HTR-8/SVneo (cell line): Measurements from ENCODE around the gene SMARCA2.

Source experiments
- DNase-seq: peaks from one replicate; pipeline ENCODE4 v3.0.0; 2011; ENCODE audit warnings: low spot score, mixed read lengths; ENCODE audit not compliant: insufficient read length
- FAIRE-seq: peaks from 2 replicates; lab custom pipeline; 2011; peaks lifted over from hg19 to GRCh38; lab: Jason Lieb, UNC

SMARCA2 gene

DNA sequence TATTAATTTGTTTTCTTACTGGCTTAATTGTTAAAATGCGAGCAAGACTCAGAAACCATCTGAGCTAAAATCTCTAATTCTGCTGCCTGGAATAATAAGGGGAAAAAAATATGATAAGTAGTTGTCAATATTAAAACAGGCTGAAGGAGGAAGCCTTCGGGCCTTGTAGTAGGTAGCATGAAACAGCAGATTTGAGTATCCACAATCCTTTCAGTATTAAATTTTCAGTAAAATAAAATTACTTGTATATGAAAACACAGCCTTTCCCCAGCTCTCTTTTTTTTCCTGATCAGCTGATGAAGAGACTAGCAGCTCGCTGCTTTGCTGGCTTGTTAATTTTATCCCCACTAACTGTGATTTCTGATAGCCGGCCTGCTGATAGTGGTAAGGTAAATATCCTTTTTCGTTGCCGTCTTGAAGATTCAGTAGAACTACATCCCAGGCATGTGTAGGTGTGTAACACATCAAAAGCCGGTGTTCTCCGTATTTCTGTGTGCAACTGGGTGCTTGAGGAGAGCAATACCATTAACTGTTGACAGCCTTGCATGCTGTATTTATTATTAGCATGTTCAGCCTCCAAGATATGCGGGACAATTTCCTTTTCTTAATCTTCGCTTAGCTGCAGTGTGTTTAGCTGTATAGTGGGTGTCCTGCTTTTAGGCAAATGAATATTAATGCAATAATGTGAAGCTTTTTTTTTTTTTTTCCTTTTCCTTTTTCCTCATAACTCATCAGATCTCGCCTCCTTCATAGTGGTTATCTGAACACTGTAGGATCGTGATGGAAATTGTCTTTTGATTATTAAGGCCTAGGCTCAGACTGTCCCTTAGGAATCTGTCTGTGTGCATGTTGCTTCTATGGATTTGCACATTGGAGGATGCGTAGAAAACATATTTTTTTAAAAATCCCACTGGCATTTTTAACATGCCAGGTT is 144.6 kb downstream of the SMARCA2 start:
- no peak for FAIRE-seq
- no peak for DNase-seq

DNA sequence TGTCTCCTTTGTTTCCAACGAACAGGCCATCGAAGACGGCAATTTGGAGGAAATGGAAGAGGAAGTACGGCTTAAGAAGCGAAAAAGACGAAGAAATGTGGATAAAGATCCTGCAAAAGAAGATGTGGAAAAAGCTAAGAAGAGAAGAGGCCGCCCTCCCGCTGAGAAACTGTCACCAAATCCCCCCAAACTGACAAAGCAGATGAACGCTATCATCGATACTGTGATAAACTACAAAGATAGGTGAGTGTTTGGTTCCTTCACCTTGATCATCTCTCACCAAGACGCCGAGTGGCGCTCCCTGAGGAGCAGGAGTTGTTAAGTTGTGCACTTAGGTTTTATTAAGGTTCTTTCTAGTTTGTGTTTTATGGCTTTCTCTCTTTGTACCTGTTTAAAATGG is 146.5 kb downstream of the SMARCA2 start:
- FAIRE-seq, result no peak
- no peak for DNase-seq

DNA sequence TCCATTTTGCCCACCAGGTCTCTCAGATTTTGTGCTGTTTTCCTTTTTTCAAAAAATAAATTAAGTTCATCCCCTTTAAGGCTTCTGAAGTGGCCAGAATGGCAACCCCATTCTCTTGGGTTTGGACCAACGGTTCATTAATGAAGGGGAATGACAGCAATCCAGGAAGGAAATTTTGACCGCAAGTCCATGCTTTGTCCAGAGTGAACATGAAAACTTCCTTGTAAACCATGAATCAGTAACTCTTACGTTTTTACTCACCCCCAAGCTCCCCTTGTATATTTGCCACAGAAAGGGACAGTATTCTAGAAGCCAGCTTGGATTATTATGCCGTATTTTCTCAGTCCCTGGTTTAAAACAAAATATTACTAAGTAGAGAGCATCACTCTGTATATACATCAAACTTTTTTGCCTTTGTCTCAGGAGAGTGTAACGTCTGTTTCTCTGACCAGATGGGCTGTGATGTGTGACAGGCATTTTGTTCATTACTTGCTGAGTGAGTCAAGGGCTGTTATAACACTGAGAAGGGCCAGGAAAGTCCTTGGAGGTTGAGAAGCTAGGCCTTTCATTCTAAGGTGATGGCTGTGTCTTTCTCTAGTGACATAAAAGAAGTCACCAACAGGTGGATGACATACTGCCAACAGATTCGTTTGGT is 148.2 kb downstream of the SMARCA2 start:
- DNase-seq (no peak), FAIRE-seq (no peak)

DNA sequence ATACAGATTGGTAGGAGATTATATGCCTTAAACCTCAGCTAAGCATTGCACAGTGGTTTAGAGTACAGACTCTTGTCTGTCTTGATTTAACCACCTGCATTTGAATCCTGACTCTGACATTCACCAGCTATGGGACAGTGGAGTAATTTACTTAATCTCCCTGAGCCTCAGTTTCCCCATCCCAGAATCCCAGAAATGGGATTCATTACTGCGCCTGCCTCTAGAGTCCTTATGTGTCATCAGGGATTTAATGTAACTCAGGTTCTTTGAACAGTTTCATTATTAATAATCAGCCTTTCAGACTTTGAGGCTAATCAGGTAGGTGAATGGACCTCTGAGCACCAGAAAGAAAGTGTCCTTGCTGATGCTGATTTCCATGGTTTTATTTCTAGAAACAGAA is 149.1 kb downstream of the SMARCA2 start:
- DNase-seq (no peak), FAIRE-seq (no peak)

- DNase-seq (no peak), FAIRE-seq (no peak)
Measured at GRCh38 chr9:2166203-2166602, 151.1 kb downstream of the SMARCA2 start.

- no peak for FAIRE-seq
- no peak for DNase-seq
Measured at GRCh38 chr9:2169035-2169434, 153.9 kb downstream of the SMARCA2 start.

DNA sequence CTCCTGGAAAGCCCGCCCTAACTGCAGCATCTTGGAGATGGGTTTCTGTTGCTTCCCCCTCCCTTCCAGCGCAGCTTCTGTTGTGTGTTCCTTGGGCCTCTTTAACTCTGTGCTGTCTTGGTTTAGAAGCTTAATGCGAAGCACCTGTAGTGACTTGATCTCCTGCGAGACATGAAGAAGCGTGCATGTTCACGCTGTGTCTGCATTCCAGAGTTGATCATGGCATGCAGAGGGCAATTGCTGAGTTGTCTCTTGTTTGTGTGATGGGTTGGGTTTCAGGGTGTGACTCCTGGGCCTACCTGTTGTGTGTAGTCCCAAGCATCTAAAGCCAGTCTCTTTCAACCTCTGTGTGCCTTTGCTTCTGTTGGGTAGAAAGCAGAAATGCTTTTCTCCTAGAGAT is 155.6 kb downstream of the SMARCA2 start:
- no peak for FAIRE-seq
- no peak for DNase-seq

DNA sequence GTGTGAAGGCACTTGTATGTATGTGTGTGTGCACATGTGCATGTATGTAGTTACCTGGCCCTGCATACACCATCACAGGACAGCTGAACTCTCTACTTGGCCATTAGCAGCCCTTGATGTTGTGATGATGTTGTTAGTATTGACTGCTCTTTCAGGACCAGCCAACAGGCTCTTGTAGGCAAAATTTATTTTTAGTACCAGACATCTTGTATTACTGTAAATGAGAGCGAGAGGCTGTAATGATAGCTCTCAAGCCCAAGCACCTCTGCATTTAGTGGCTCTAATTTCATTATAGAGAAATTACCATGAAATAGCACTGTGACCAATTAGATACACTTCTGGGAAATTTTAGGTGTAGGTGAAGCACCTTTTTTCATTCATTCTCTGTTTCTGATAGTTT is 158.0 kb downstream of the SMARCA2 start:
- FAIRE-seq (no peak), DNase-seq (no peak)

DNA sequence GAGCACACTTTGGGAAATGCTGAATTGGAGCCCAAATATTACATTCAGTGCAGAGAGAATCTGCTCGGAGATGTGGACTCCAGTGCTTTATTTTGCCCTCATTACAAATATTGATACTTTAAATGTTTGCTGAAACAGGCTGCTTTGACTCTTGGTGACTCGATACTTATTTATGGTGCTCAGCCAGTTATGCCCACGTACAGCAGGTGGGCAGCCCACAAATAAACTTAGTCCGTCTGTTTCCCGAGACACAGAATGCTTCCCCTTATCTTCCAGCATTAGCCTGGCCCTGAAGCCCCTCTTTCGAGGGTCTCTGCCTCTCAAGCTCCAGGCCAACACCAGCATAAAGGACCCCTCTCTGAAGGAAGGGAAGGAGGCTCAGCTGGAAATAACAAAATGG is 158.7 kb downstream of the SMARCA2 start:
- no peak for FAIRE-seq
- DNase-seq, result no peak

GRCh38 chr9:2174306-2174705 is 159.2 kb downstream of the SMARCA2 start:
- no peak for FAIRE-seq
- DNase-seq, result no peak

- FAIRE-seq (no peak), DNase-seq (no peak)
Measured at GRCh38 chr9:2174911-2175310, 159.8 kb downstream of the SMARCA2 start.

DNA sequence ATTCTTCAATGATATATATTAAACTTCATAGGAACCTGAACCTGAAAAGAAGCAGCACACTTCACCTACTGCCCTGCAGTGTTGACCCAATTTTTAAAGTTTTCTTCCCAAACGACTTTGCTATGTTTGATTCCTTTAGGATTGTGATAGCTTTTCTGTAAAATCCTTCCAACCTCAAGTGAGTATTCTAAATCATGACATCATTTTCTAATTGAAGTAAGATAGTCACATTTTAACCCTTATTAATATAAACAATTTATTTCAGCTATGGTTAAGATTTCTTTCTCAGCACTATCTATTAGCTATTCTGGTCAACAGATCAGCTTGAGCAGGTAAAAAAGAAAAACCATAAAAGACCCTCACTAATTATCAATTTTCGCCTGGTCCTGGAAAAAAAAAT is 162.0 kb downstream of the SMARCA2 start:
- FAIRE-seq, result no peak

DNA sequence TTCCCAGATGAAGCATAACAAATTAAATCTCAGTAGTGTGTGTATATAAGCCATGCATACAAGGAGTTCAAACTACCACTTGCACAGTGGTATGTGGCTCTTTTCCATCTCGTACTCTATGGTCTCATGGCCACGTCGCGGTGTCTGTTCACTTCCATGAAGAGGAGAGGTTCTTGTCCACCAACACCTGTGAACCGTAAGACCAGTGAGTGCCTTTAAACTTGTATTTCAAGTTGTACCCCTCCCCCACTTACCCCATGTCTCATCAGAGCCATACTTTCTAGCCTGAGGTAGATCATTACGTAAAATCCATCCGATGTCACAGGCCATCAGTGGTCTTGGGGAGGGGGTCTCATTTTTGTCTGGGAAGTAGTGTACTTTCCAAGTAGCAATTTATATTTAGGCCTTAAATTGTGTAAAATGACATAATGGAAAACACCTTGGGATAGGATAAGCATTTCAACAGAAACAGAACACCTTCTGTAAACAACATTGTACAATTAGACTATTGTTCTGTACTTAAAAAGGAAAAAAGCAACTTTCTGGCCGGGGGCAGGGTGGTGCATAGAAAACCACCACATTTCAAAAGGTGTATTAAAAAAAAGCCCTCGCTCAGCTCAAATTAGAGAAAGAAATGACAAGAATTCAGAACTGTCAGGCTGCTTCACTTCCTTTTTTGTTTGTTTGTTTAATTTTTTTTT is 163.0 kb downstream of the SMARCA2 start:
- FAIRE-seq (no peak), DNase-seq (no peak)

More for the DNA sequence above, 162.0 kb downstream of the SMARCA2 start:
- DNase-seq, result no peak

DNA sequence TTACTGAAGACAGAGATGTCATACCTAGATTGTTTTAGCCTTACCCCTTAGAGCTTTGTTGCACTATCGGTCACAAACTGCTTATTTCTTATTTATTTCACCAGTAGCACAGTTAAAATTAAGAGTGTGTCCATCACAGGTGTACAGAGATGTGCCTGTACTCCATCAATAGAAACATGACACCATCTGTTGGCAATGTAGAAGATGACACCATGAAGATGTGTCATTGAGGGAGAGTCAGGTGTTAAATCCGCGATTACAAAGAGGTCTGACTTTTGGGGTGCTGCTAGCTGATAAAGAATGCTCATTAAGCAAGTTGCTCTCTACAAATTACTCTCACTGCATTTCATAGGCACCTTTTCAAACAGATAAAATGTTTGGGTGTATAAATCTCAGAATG is 164.4 kb downstream of the SMARCA2 start:
- no peak for FAIRE-seq
- no peak for DNase-seq

DNA sequence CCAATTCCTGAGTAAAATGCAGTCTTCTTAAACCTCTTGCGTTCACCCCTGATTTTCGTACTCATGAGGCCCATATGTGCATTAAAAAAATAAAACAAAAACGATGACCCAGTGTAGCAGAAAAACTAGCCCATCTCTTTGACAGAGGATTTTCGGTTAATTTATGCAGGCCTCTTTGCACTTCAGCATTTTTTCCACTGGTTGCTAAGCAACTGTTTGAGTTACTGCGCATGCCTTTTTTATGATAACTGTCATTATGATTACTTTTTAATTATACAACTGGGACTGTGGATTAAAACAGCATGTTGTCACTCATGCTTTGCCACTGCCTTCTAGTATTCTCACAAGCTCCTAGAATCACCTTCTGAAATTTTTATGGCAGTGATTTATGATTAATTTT is 165.0 kb downstream of the SMARCA2 start:
- DNase-seq, result no peak

GRCh38 chr9:2180704-2181103 is 165.6 kb downstream of the SMARCA2 start:
- FAIRE-seq (no peak), DNase-seq (no peak)

More for the DNA sequence above, 165.0 kb downstream of the SMARCA2 start:
- no peak for FAIRE-seq

- FAIRE-seq (no peak), DNase-seq (peak; percentile 13)
Measured at GRCh38 chr9:2181792-2182191, 166.6 kb downstream of the SMARCA2 start.

- no peak for DNase-seq
Measured at GRCh38 chr9:2190939-2191608, 175.9 kb downstream of the SMARCA2 start.

DNA sequence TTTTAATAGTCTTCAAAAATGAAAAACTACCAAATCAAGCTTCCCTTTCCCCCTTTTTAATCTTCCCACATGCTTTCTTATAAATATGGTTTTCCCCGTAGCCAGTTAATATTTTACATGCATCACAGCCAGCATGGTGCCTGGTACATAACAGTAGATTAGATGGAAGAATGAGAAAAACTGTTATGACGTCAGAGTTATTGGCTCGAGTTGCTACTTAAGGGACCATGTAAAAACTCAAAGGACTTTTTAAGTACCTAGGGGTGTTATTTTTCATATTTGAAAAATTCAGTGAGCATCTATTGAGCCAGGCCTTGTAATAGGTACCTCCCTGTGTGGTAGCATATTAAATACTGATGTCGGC is 176.4 kb downstream of the SMARCA2 start:
- DNase-seq (no peak), FAIRE-seq (no peak)

More at GRCh38 chr9:2190939-2191608, 175.9 kb downstream of the SMARCA2 start:
- FAIRE-seq, result no peak

- FAIRE-seq (no peak), DNase-seq (no peak)
Measured at GRCh38 chr9:2192356-2192979, 177.3 kb downstream of the SMARCA2 start.
